Inferior parietal cortex (tissue), 1 donor: ENCODE data around the gene CNTRL.

Experiments used
- DNase-seq: peaks from one replicate; pipeline ENCODE4 v3.0.0-alpha.2; 2016; ENCODE audit errors: extremely low spot score

CNTRL gene

GRCh38 chr9:121201045-121201737 is 126.4 kb downstream of the CNTRL start:
- DNase-seq, result no peak

- DNase-seq, result peak; percentile 98
Measured at GRCh38 chr9:121201738-121202533, 127.2 kb downstream of the CNTRL start, which contains the start of gene RAB14. TSS of gene RAB14 (minus strand) at chr9:121201869. CDS start at chr9:121193412, 8,457 bp downstream.

GRCh38 chr9:121204121-121204520 is 129.4 kb downstream of the CNTRL start:
- DNase-seq, result no peak

- no peak for DNase-seq
Measured at GRCh38 chr9:121204611-121205010, 129.9 kb downstream of the CNTRL start.

GRCh38 chr9:121206516-121207370 is 132.0 kb downstream of the CNTRL start:
- DNase-seq, result no peak

- DNase-seq, result no peak
Measured at GRCh38 chr9:121207371-121207940, 132.7 kb downstream of the CNTRL start.

- no peak for DNase-seq
Measured at GRCh38 chr9:121210536-121210935, 135.8 kb downstream of the CNTRL start.

- DNase-seq, result peak; percentile 94
Measured at GRCh38 chr9:121213136-121213806, 138.5 kb downstream of the CNTRL start.

- no peak for DNase-seq
Measured at GRCh38 chr9:121214005-121214404, 139.2 kb downstream of the CNTRL start.

GRCh38 chr9:121216271-121216805 is 141.6 kb downstream of the CNTRL start:
- no peak for DNase-seq

GRCh38 chr9:121217609-121218292 is 143.0 kb downstream of the CNTRL start:
- no peak for DNase-seq

GRCh38 chr9:121218357-121219027 is 143.7 kb downstream of the CNTRL start:
- no peak for DNase-seq

- DNase-seq, result no peak
Measured at GRCh38 chr9:121219530-121219929, 144.8 kb downstream of the CNTRL start.

GRCh38 chr9:121220996-121221663 is 146.4 kb downstream of the CNTRL start:
- no peak for DNase-seq

GRCh38 chr9:121221664-121222055 is 146.9 kb downstream of the CNTRL start:
- DNase-seq, result no peak

GRCh38 chr9:121222524-121223171 is 147.9 kb downstream of the CNTRL start:
- DNase-seq, result peak; percentile 77

- DNase-seq, result no peak
Measured at GRCh38 chr9:121225240-121225639, 150.5 kb downstream of the CNTRL start.

- no peak for DNase-seq
Measured at GRCh38 chr9:121226175-121226574, 151.4 kb downstream of the CNTRL start.
